Fibroblast of lung (primary cell): ENCODE results near the gene USP13.
"Not testable (repeated sequence)": the region's sequence is repeated elsewhere in the genome, so short reads cannot be mapped to it uniquely, and the experiment has no call there.

Source experiments
- EZH2 ChIP-seq: IDR thresholded peaks from 2 replicates; pipeline ENCODE4 v1.5.1; 2012; ENCODE audit warnings: low read length, control low read depth, mild to moderate bottlenecking; ENCODE audit errors: missing control alignments
- TF ChIP-seq, protein P1 (sequence below), 2 donors: IDR thresholded peaks in 1 of 2; conservative IDR thresholded peaks in 1 of 2; 1 replicate in 1 of 2; 2 replicates in 1 of 2; pipeline ENCODE4 v1.5.1; 2011 to 2012; ENCODE audit warnings: low read length in 2 of 2, control low read depth in 1 of 2, inconsistent platforms in 1 of 2, low read depth in 1 of 2, mild to moderate bottlenecking in 1 of 2

GRCh38 chr3:179683286-179683685, 30.4 kb downstream of the USP13 start:
- TF ChIP-seq, protein P1, sequence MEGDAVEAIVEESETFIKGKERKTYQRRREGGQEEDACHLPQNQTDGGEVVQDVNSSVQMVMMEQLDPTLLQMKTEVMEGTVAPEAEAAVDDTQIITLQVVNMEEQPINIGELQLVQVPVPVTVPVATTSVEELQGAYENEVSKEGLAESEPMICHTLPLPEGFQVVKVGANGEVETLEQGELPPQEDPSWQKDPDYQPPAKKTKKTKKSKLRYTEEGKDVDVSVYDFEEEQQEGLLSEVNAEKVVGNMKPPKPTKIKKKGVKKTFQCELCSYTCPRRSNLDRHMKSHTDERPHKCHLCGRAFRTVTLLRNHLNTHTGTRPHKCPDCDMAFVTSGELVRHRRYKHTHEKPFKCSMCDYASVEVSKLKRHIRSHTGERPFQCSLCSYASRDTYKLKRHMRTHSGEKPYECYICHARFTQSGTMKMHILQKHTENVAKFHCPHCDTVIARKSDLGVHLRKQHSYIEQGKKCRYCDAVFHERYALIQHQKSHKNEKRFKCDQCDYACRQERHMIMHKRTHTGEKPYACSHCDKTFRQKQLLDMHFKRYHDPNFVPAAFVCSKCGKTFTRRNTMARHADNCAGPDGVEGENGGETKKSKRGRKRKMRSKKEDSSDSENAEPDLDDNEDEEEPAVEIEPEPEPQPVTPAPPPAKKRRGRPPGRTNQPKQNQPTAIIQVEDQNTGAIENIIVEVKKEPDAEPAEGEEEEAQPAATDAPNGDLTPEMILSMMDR (conservative IDR thresholded peaks at IDR 0.05 in 1 of 2, IDR thresholded peaks at IDR 0.05 in 1 of 2; ENCODE audit: low read depth in 1 of 2, low read length in 2 of 2), result not testable (repeated sequence)
- TF ChIP-seq EZH2, result not testable (repeated sequence)
